HG03575 (cell line): Measurements from ENCODE around the gene MAP7.
"Not testable (repeated sequence)": the region's sequence is repeated elsewhere in the genome, so short reads cannot be mapped to it uniquely, and the experiment has no call there.

Experiments
- ATAC-seq: cut with Tn5 transposase; IDR thresholded peaks from one replicate; pipeline ENCODE4 v1.9.1; 2021; ENCODE audit not compliant: unreplicated experiment, insufficient number of reproducible peaks, low FRiP score; ENCODE audit errors: extremely low read depth

Gene MAP7

DNA sequence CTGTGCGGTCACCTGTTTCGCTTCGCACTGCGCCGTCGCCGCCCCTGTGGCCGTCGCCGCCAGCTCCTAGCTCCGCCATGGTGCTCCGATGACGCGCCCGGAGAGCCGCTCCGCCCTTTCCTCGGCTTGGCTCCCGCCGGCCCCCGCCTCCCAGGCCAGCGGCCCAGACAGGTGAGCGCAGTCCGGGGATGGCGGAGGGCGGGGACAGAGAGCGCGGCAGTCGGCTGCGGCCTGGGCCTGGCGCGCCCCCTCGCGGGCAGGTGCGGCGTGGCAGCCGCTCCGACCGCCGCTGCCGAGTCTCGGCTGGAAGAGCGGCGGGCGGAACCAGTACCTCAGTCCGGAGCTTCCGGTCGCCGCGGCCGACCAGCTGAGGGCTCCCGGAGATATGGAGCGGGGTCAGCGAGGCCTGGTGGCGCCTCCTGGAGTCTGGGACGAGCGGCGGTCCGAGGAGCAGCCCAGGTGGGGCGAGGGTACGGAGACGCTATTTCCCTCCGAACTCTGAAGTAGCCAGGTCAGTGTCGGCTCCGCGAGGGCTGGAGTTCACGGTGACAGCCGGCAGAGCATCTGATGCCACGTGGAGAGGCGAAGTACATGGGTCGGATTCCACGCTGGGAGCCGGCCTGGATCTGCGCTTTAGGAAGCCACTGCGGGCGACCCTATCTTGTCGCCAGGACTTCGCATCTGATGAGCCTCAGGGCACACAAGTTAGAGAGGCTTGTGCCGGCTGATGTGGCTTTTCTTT lies at the start of gene MAP7:
Gene MAP7, minus strand, starts transcription at position 93 of the 742 bp plus-strand sequence. Its CDS starts 14 bp downstream, at position 79.
- ATAC-seq, result no peak

GRCh38 chr6:136599329-136600011 lies 49.2 kb upstream of the MAP7 start:
- ATAC-seq, result no peak

- no peak for ATAC-seq
These were observed 47.8 kb upstream of the MAP7 start for GRCh38 chr6:136598048-136598447.

- ATAC-seq, result no peak
These were observed 44.4 kb upstream of the MAP7 start for GRCh38 chr6:136594671-136595070.

GRCh38 chr6:136593748-136594490 lies 43.7 kb upstream of the MAP7 start:
- ATAC-seq, result peak; percentile 93

GRCh38 chr6:136592930-136593673 lies 42.9 kb upstream of the MAP7 start:
- no peak for ATAC-seq

DNA sequence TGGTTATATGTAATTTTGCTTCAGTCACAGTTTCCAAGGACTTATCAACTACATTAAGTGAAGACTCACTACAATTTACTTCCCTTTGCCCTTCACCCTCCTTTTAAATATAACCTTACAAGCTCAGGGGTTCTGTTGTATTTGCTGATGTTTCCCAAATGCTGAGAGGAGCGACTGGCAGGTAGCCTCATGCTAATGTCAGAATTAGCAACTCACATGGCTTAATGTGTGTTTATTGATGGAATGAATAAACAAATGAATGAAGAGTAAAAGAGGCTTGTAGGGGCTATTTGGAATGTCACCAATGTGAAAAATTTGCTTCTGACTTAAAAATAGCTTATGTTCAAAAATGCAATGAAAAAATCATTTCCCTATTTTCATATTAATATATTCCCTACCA lies 41.4 kb upstream of the MAP7 start:
- ATAC-seq, result no peak

- ATAC-seq, result not testable (repeated sequence)
These were observed 40.6 kb upstream of the MAP7 start for GRCh38 chr6:136590846-136591245.

GRCh38 chr6:136587527-136587926 lies 37.3 kb upstream of the MAP7 start:
- ATAC-seq, result no peak

- ATAC-seq, result no peak
These were observed 36.1 kb upstream of the MAP7 start for GRCh38 chr6:136586295-136586694.

GRCh38 chr6:136585523-136585922 lies 35.3 kb upstream of the MAP7 start:
- ATAC-seq, result not testable (repeated sequence)

GRCh38 chr6:136584290-136584689 lies 34.1 kb upstream of the MAP7 start:
- not testable (repeated sequence) for ATAC-seq

GRCh38 chr6:136582711-136583471 lies 32.7 kb upstream of the MAP7 start:
- ATAC-seq, result no peak

- no peak for ATAC-seq
These were observed 29.6 kb upstream of the MAP7 start for GRCh38 chr6:136579800-136580199.

- ATAC-seq, result no peak
These were observed 26.6 kb upstream of the MAP7 start for GRCh38 chr6:136576821-136577220.

GRCh38 chr6:136571496-136571895 lies 21.3 kb upstream of the MAP7 start:
- no peak for ATAC-seq

DNA sequence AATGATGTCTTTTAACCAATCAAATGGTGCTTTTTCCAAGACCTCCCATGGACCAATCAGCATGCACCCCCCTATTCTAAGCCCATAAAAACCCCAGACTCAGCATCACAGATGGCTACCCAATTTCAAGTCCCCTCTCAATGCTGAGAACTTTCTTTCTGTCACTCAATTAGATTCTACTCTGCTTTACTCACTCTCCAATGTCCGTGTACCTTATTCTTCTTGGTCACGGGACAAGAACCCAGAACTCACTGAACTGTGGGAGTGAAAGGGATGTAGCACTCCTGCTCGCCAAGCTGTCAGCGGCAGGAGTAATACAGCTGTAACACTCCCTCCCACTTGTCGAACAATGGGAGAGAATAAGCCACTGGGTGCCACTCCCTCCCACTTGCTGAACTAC lies 20.8 kb upstream of the MAP7 start:
- ATAC-seq, result no peak

DNA sequence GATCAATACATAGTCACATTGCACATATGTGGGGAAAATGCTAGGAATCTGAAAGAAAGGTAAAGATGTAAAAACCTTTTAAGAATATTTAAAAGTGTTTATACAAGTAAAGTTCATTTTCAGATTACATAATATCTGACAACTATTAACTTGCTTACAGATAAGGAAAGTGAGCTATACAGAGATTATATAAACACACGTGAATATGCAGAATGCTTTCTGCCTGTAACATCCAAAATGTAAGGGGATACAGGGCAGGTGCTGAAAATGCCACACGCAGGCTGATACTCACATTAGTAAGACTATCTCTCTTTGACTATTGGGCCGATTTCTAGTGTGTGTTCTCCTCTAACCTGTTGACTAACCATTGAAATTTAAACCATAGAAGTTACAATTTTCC lies 17.9 kb upstream of the MAP7 start:
- ATAC-seq, result no peak

- no peak for ATAC-seq
These were observed 17.5 kb upstream of the MAP7 start for GRCh38 chr6:136567688-136568087.
